ENCODE measurements around the gene MTRR.

Gene MTRR

DNA sequence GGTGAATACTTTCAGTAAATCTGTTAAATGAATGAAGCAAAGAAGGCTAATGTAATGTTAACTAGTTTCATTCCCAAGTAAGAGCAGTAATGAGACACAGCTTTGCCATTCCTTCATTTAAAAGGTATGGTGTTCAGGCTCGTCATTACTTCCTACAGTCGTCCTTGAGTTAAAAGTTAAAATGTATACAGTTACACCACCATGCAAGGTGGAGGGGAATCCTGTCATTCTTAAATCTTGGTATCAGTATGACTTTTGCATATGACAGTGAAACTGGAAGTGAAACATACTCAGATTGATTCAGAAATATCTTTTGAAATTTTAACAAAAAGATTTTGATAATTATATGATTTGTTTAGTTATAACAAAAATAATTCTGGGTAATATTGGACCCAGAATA lies 25.9 kb downstream of the MTRR start:
- ATAC-seq, result no peak
- TF ChIP-seq ZNF70 (CRISPR knock-in tag; IDR thresholded peaks at IDR 0.05) (no peak), ISL1 (CRISPR knock-in tag; IDR thresholded peaks at IDR 0.05) (no peak), ZFP30 (CRISPR knock-in tag; IDR thresholded peaks at IDR 0.05) (no peak), TOX (CRISPR knock-in tag; IDR thresholded peaks at IDR 0.05; ENCODE audit: borderline replicate concordance) (no peak), SNAI2 (CRISPR knock-in tag; IDR thresholded peaks at IDR 0.05) (no peak)
- TF ChIP-seq, protein P1, sequence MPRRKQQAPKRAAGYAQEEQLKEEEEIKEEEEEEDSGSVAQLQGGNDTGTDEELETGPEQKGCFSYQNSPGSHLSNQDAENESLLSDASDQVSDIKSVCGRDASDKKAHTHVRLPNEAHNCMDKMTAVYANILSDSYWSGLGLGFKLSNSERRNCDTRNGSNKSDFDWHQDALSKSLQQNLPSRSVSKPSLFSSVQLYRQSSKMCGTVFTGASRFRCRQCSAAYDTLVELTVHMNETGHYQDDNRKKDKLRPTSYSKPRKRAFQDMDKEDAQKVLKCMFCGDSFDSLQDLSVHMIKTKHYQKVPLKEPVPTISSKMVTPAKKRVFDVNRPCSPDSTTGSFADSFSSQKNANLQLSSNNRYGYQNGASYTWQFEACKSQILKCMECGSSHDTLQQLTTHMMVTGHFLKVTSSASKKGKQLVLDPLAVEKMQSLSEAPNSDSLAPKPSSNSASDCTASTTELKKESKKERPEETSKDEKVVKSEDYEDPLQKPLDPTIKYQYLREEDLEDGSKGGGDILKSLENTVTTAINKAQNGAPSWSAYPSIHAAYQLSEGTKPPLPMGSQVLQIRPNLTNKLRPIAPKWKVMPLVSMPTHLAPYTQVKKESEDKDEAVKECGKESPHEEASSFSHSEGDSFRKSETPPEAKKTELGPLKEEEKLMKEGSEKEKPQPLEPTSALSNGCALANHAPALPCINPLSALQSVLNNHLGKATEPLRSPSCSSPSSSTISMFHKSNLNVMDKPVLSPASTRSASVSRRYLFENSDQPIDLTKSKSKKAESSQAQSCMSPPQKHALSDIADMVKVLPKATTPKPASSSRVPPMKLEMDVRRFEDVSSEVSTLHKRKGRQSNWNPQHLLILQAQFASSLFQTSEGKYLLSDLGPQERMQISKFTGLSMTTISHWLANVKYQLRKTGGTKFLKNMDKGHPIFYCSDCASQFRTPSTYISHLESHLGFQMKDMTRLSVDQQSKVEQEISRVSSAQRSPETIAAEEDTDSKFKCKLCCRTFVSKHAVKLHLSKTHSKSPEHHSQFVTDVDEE (CRISPR knock-in tag; IDR thresholded peaks at IDR 0.05), result no peak

DNA sequence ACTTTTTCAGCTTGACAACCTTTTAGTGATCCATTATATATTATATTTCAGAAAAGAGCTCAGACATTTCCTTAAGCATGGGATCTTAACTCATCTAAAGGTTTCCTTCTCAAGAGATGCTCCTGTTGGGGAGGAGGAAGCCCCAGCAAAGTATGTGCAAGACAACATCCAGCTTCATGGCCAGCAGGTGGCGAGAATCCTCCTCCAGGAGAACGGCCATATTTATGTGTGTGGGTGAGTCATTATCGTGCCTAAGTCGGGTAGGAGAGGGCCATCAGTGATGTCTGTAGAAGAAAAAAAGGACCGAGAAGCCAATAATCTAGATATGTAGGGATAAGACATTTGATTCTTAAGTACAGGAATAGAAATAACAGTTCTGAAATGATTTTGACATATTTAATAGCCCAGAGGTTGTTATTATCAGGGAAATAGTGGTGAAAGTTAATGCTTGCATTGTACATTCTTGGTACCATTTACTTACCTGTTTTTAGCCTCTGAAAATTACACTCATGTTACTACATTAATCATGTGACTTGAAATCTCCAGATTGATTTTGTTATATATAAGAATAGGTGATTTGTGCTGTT lies 28.2 kb downstream of the MTRR start:
- peak; percentile 91 for ATAC-seq

DNA sequence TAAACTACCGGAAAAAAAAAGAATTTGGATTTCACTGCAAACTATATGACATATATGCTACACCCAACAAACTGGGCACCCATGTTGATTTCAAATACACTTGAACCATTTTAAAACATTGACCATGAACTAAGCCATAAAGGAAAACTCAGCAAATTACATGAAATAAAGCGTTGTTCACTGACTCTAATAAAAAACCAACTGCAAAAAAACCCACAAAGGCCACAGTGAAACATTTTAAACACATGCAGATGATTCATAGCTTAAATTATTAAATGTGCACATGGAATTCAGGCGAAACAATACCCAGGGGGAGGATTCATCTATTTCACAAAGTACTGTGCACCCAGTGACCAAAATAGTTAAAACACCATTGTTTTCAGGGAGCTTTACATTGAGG lies 33.3 kb downstream of the MTRR start:
- ATAC-seq, result no peak
- TF ChIP-seq ZNF70 (CRISPR knock-in tag; IDR thresholded peaks at IDR 0.05) (no peak), ZNF8 (CRISPR knock-in tag; IDR thresholded peaks at IDR 0.05) (no peak), OSR1 (CRISPR knock-in tag; IDR thresholded peaks at IDR 0.05) (no peak), ZNF565 (CRISPR knock-in tag; conservative IDR thresholded peaks at IDR 0.05; ENCODE audit: low read depth) (no peak), ARNTL (CRISPR knock-in tag; IDR thresholded peaks at IDR 0.05; ENCODE audit: borderline replicate concordance, low read depth) (no peak), GLIS3 (CRISPR knock-in tag; IDR thresholded peaks at IDR 0.05) (no peak), BACH2 (CRISPR knock-in tag; IDR thresholded peaks at IDR 0.05; ENCODE audit: borderline replicate concordance) (no peak), ISL1 (CRISPR knock-in tag; IDR thresholded peaks at IDR 0.05) (no peak), TCF4 (CRISPR knock-in tag; IDR thresholded peaks at IDR 0.05; ENCODE audit: borderline replicate concordance) (no peak), ESRRG (CRISPR knock-in tag; IDR thresholded peaks at IDR 0.05) (no peak), CSDC2 (CRISPR knock-in tag; IDR thresholded peaks at IDR 0.05) (no peak), TOX (CRISPR knock-in tag; IDR thresholded peaks at IDR 0.05; ENCODE audit: borderline replicate concordance) (no peak)
- TF ChIP-seq, protein P2, sequence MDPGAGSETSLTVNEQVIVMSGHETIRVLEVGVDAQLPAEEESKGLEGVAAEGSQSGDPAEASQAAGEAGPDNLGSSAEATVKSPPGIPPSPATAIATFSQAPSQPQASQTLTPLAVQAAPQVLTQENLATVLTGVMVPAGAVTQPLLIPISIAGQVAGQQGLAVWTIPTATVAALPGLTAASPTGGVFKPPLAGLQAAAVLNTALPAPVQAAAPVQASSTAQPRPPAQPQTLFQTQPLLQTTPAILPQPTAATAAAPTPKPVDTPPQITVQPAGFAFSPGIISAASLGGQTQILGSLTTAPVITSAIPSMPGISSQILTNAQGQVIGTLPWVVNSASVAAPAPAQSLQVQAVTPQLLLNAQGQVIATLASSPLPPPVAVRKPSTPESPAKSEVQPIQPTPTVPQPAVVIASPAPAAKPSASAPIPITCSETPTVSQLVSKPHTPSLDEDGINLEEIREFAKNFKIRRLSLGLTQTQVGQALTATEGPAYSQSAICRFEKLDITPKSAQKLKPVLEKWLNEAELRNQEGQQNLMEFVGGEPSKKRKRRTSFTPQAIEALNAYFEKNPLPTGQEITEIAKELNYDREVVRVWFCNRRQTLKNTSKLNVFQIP (CRISPR knock-in tag; IDR thresholded peaks at IDR 0.05; ENCODE audit: borderline replicate concordance, low read depth), result no peak
- TF ChIP-seq, protein P3, sequence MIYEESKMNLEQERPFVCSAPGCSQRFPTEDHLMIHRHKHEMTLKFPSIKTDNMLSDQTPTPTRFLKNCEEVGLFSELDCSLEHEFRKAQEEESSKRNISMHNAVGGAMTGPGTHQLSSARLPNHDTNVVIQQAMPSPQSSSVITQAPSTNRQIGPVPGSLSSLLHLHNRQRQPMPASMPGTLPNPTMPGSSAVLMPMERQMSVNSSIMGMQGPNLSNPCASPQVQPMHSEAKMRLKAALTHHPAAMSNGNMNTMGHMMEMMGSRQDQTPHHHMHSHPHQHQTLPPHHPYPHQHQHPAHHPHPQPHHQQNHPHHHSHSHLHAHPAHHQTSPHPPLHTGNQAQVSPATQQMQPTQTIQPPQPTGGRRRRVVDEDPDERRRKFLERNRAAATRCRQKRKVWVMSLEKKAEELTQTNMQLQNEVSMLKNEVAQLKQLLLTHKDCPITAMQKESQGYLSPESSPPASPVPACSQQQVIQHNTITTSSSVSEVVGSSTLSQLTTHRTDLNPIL (CRISPR knock-in tag; IDR thresholded peaks at IDR 0.05; ENCODE audit: low read depth), result no peak

More for the DNA sequence above, 28.2 kb downstream of the MTRR start:
- no peak for TF ChIP-seq ZFP3 (CRISPR knock-in tag; IDR thresholded peaks at IDR 0.05)
- TF ChIP-seq, protein P3 (CRISPR knock-in tag; IDR thresholded peaks at IDR 0.05; ENCODE audit: low read depth), result no peak
- no peak for TF ChIP-seq ESRRG (CRISPR knock-in tag; IDR thresholded peaks at IDR 0.05)
- no peak for TF ChIP-seq TOX (CRISPR knock-in tag; IDR thresholded peaks at IDR 0.05; ENCODE audit: borderline replicate concordance)
- TF ChIP-seq ARNTL (CRISPR knock-in tag; IDR thresholded peaks at IDR 0.05; ENCODE audit: borderline replicate concordance, low read depth), result no peak
- no peak for TF ChIP-seq TCF4 (CRISPR knock-in tag; IDR thresholded peaks at IDR 0.05; ENCODE audit: borderline replicate concordance)
- TF ChIP-seq, protein P4, sequence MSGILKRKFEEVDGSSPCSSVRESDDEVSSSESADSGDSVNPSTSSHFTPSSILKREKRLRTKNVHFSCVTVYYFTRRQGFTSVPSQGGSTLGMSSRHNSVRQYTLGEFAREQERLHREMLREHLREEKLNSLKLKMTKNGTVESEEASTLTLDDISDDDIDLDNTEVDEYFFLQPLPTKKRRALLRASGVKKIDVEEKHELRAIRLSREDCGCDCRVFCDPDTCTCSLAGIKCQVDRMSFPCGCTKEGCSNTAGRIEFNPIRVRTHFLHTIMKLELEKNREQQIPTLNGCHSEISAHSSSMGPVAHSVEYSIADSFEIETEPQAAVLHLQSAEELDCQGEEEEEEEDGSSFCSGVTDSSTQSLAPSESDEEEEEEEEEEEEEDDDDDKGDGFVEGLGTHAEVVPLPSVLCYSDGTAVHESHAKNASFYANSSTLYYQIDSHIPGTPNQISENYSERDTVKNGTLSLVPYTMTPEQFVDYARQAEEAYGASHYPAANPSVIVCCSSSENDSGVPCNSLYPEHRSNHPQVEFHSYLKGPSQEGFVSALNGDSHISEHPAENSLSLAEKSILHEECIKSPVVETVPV (CRISPR knock-in tag; IDR thresholded peaks at IDR 0.05), result no peak
- TF ChIP-seq ZNF8 (CRISPR knock-in tag; IDR thresholded peaks at IDR 0.05), result no peak
- no peak for TF ChIP-seq PPARA (CRISPR knock-in tag; IDR thresholded peaks at IDR 0.05; ENCODE audit: borderline replicate concordance)
- no peak for TF ChIP-seq ZC3H10 (CRISPR knock-in tag; IDR thresholded peaks at IDR 0.05)
- TF ChIP-seq, protein P2 (CRISPR knock-in tag; IDR thresholded peaks at IDR 0.05; ENCODE audit: borderline replicate concordance, low read depth), result no peak
- TF ChIP-seq GLIS3 (CRISPR knock-in tag; IDR thresholded peaks at IDR 0.05), result no peak
- TF ChIP-seq SNAI2 (CRISPR knock-in tag; IDR thresholded peaks at IDR 0.05), result no peak
- TF ChIP-seq CSDC2 (CRISPR knock-in tag; IDR thresholded peaks at IDR 0.05), result no peak
- no peak for TF ChIP-seq ZNF565 (CRISPR knock-in tag; conservative IDR thresholded peaks at IDR 0.05; ENCODE audit: low read depth)
- TF ChIP-seq, protein P5, sequence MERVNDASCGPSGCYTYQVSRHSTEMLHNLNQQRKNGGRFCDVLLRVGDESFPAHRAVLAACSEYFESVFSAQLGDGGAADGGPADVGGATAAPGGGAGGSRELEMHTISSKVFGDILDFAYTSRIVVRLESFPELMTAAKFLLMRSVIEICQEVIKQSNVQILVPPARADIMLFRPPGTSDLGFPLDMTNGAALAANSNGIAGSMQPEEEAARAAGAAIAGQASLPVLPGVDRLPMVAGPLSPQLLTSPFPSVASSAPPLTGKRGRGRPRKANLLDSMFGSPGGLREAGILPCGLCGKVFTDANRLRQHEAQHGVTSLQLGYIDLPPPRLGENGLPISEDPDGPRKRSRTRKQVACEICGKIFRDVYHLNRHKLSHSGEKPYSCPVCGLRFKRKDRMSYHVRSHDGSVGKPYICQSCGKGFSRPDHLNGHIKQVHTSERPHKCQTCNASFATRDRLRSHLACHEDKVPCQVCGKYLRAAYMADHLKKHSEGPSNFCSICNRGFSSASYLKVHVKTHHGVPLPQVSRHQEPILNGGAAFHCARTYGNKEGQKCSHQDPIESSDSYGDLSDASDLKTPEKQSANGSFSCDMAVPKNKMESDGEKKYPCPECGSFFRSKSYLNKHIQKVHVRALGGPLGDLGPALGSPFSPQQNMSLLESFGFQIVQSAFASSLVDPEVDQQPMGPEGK (CRISPR knock-in tag; IDR thresholded peaks at IDR 0.05; ENCODE audit: borderline replicate concordance), result no peak

All from SK-N-SH treated with all-trans-retinoic acid at 6 μM for 48 hours (cell line).